K562 (cell line): ENCODE data around the gene MRPL48. TPM values are rescaled to one million over a fixed set of nuclear protein-coding genes. Genes with fewer than 3 reads are reported as not detected.
A peak's percentile ranks its signal among the peaks of the same experiment; 100 is the strongest.

ENCODE experiments used
- BACH1 ChIP-seq: fragments of 200-800 bp; sonication (Bioruptor generic); IDR thresholded peaks from 2 replicates; pipeline ENCODE4 v1.6.1; 2016; ENCODE audit warnings: missing genetic modification characterization, missing compliant biosample characterization
- CEBPG ChIP-seq, 3 experiments: fragments of 200-800 bp in 1 of 3; sonication (Bioruptor generic) in 1 of 3; sonication (generic) in 1 of 3; formaldehyde crosslinking in 1 of 3; IDR thresholded peaks in 2 of 3; conservative IDR thresholded peaks in 1 of 3; 2 replicates each; pipeline versions ENCODE4 v1.6.1 to v1.8.0; 2016 to 2022; ENCODE audit warnings: missing compliant biosample characterization in 2 of 3, missing genetic modification characterization in 2 of 3, mild to moderate bottlenecking in 1 of 3, missing genetic modification reagents in 1 of 3
- CREB1 ChIP-seq, 2 experiments: sonication (generic) in 1 of 2; formaldehyde crosslinking in 1 of 2; IDR thresholded peaks; 2 replicates each; pipeline versions ENCODE4 v1.6.1 to v1.8.0; 2012 to 2022; ENCODE audit warnings: inconsistent platforms in 1 of 2, mild to moderate bottlenecking in 1 of 2, missing genetic modification reagents in 1 of 2, moderate library complexity in 1 of 2
- CXXC5 ChIP-seq: fragments of 250-450 bp; sonication (Bioruptor Pico); IDR thresholded peaks from 2 replicates; pipeline ENCODE4 v1.8.0; 2022; ENCODE audit warnings: inconsistent platforms, mild to moderate bottlenecking, moderate library complexity
- DMBX1 ChIP-seq: fragments of 250-450 bp; sonication (Bioruptor Pico); IDR thresholded peaks from 2 replicates; pipeline ENCODE4 v1.8.0; 2022; ENCODE audit warnings: inconsistent platforms, mild to moderate bottlenecking, moderate library complexity, borderline replicate concordance
- FUS ChIP-seq: fragments of 200-400 bp; formaldehyde crosslinking; optimal IDR thresholded peaks from 2 replicates; pipeline ENCODE3; 2017; ENCODE audit warnings: low read depth, low read length
- LCOR ChIP-seq: sonication (generic); formaldehyde crosslinking; IDR thresholded peaks from 2 replicates; pipeline ENCODE4 v1.8.0; 2022; ENCODE audit warnings: mild to moderate bottlenecking, missing genetic modification reagents
- LEF1 ChIP-seq: fragments of 450-650 bp; IDR thresholded peaks from 2 replicates; pipeline ENCODE4 v1.6.1; 2016; ENCODE audit warnings: mild to moderate bottlenecking
- SIRT6 ChIP-seq: IDR thresholded peaks from one replicate; pipeline ENCODE4 v1.6.1; 2012; ENCODE audit warnings: low read depth, mild to moderate bottlenecking, control low read depth, inconsistent platforms, low read length, moderate library complexity
- SMAD3 ChIP-seq: fragments of 450-650 bp; formaldehyde crosslinking; conservative IDR thresholded peaks from 2 replicates; pipeline ENCODE4 v1.4.0; 2020; ENCODE audit warnings: mild to moderate bottlenecking
- polyA plus RNA-seq, 8 experiments: library from polyadenylated mRNA; depleted of rRNA in 4 of 8; stranded (reverse) in 5 of 8; unstranded in 3 of 8; fragments of >200 nt; fragmentation: Nextera tagmentation in 2 of 8; fragmentation: Illumina TruSeq in 1 of 8; extraction: Ambion mirVana in 2 of 8; extraction: Trizol in 1 of 8; gene quantifications; 2 replicates each; pipeline versions ENCODE4 v1.2.1 to v1.2.3, GENCODE V29; 2011 to 2014; ENCODE audit warnings: inconsistent platforms in 1 of 8, missing spikeins in 1 of 8
- total RNA-seq, 7 experiments: library from RNA; depleted of rRNA in 6 of 7; stranded (reverse); fragments of >200 nt in 6 of 7; fragmentation: Illumina TruSeq in 2 of 7; extraction: Trizol in 2 of 7; gene quantifications; 2 replicates each; pipeline versions ENCODE4 v1.2.1 to v1.2.3, GENCODE V29; 2011 to 2021; ENCODE audit warnings: low replicate concordance in 1 of 7
- TF ChIP-seq, protein P1 (sequence below), 2 experiments: fragments of 450-650 bp; IDR thresholded peaks; 2 replicates each; pipeline ENCODE4 v1.6.1; 2016
- TF ChIP-seq, protein P2 (sequence below): fragments of 450-650 bp; formaldehyde crosslinking; conservative IDR thresholded peaks from 2 replicates; pipeline ENCODE4 v1.4.0; 2022; ENCODE audit warnings: mild to moderate bottlenecking, missing genetic modification characterization
- TF ChIP-seq, protein P3 (sequence below): fragments of 450-650 bp; formaldehyde crosslinking; IDR thresholded peaks from 2 replicates; pipeline ENCODE4 v1.4.0; 2020; ENCODE audit warnings: mild to moderate bottlenecking, moderate library complexity
- TF ChIP-seq, protein P4 (sequence below): sonication (generic); formaldehyde crosslinking; IDR thresholded peaks from 2 replicates; pipeline ENCODE4 v1.8.0; 2023; ENCODE audit warnings: missing genetic modification reagents, mild to moderate bottlenecking, borderline replicate concordance

The MRPL48 gene
- total and polyA plus RNA-seq, 9 of the 15 experiments (the other 6 are each of a cell fraction or from before 2014, with no cell fraction given): 66.0 to 237 (median 104) TPM

DNA sequence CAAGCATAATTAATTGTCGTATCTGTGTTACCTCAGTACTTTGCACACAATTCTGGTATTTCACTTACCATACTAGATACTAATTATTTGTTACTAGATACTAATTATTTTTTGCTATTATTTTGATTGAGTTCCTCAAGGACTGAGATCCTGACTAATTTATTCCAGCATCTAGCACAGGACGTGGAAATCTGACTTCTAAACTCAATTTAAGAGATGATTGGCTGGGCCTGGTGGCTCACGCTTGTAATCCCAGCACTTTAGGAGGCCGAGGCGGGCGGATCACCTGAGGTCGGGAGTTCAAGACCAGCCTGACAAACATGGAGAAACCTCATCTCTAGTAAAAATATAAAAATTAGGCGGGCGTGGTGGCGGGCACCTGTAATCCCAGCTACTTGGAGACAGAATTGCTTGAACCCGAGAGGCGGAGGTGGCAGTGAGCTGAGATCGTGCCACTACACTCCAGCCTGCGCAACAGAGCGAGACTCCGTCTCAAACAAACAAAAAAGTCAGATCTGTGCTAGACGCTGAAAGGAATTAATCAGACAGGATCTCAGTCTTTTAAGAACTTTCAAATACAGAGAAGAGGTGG is 527 bp upstream of the MRPL48 start (continued):
- TF ChIP-seq CEBPG (CRISPR knock-in tag; IDR thresholded peaks at IDR 0.05): no peak
- 0 out of 4 replicates have a peak, but pooled peaks of 1 of the 2 experiments have one; percentile 1 for TF ChIP-seq CEBPG (tag; conservative IDR thresholded peaks at IDR 0.05 in 1 of 2, IDR thresholded peaks at IDR 0.05 in 1 of 2)
- no peak for TF ChIP-seq DMBX1 (CRISPR knock-in tag)
- peak; percentile 41; the same call in 1 of the 2 replicates for TF ChIP-seq LCOR (CRISPR knock-in tag)
- TF ChIP-seq BACH1 (tag): peak; percentile 33; the same call in 1 of the 2 replicates
- TF ChIP-seq, protein P1, sequence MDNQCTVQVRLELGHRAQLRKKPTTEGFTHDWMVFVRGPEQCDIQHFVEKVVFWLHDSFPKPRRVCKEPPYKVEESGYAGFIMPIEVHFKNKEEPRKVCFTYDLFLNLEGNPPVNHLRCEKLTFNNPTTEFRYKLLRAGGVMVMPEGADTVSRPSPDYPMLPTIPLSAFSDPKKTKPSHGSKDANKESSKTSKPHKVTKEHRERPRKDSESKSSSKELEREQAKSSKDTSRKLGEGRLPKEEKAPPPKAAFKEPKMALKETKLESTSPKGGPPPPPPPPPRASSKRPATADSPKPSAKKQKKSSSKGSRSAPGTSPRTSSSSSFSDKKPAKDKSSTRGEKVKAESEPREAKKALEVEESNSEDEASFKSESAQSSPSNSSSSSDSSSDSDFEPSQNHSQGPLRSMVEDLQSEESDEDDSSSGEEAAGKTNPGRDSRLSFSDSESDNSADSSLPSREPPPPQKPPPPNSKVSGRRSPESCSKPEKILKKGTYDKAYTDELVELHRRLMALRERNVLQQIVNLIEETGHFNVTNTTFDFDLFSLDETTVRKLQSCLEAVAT (IDR thresholded peaks at IDR 0.05): peak in 1 of 2 experiments; percentile 18; a peak in 2 of 4 replicates
- no peak for TF ChIP-seq CXXC5 (CRISPR knock-in tag)
- TF ChIP-seq, protein P2, sequence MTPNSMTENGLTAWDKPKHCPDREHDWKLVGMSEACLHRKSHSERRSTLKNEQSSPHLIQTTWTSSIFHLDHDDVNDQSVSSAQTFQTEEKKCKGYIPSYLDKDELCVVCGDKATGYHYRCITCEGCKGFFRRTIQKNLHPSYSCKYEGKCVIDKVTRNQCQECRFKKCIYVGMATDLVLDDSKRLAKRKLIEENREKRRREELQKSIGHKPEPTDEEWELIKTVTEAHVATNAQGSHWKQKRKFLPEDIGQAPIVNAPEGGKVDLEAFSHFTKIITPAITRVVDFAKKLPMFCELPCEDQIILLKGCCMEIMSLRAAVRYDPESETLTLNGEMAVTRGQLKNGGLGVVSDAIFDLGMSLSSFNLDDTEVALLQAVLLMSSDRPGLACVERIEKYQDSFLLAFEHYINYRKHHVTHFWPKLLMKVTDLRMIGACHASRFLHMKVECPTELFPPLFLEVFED (CRISPR knock-in tag): 0 out of 2 replicates have a peak, but pooled peaks have one; percentile 36
- TF ChIP-seq SIRT6: no peak
- TF ChIP-seq, protein P3, sequence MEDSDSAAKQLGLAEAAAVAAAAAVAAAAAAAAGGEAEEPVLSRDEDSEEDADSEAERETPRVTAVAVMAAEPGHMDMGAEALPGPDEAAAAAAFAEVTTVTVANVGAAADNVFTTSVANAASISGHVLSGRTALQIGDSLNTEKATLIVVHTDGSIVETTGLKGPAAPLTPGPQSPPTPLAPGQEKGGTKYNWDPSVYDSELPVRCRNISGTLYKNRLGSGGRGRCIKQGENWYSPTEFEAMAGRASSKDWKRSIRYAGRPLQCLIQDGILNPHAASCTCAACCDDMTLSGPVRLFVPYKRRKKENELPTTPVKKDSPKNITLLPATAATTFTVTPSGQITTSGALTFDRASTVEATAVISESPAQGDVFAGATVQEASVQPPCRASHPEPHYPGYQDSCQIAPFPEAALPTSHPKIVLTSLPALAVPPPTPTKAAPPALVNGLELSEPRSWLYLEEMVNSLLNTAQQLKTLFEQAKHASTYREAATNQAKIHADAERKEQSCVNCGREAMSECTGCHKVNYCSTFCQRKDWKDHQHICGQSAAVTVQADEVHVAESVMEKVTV (CRISPR knock-in tag): 0 out of 2 replicates have a peak, but pooled peaks have one; percentile 12
- TF ChIP-seq FUS: no peak
- no peak for TF ChIP-seq CREB1 (IDR thresholded peaks at IDR 0.05)
- TF ChIP-seq CREB1 (CRISPR knock-in tag; IDR thresholded peaks at IDR 0.05): 0 out of 2 replicates have a peak, but pooled peaks have one; percentile 4
- TF ChIP-seq LEF1: no peak
- TF ChIP-seq, protein P4, sequence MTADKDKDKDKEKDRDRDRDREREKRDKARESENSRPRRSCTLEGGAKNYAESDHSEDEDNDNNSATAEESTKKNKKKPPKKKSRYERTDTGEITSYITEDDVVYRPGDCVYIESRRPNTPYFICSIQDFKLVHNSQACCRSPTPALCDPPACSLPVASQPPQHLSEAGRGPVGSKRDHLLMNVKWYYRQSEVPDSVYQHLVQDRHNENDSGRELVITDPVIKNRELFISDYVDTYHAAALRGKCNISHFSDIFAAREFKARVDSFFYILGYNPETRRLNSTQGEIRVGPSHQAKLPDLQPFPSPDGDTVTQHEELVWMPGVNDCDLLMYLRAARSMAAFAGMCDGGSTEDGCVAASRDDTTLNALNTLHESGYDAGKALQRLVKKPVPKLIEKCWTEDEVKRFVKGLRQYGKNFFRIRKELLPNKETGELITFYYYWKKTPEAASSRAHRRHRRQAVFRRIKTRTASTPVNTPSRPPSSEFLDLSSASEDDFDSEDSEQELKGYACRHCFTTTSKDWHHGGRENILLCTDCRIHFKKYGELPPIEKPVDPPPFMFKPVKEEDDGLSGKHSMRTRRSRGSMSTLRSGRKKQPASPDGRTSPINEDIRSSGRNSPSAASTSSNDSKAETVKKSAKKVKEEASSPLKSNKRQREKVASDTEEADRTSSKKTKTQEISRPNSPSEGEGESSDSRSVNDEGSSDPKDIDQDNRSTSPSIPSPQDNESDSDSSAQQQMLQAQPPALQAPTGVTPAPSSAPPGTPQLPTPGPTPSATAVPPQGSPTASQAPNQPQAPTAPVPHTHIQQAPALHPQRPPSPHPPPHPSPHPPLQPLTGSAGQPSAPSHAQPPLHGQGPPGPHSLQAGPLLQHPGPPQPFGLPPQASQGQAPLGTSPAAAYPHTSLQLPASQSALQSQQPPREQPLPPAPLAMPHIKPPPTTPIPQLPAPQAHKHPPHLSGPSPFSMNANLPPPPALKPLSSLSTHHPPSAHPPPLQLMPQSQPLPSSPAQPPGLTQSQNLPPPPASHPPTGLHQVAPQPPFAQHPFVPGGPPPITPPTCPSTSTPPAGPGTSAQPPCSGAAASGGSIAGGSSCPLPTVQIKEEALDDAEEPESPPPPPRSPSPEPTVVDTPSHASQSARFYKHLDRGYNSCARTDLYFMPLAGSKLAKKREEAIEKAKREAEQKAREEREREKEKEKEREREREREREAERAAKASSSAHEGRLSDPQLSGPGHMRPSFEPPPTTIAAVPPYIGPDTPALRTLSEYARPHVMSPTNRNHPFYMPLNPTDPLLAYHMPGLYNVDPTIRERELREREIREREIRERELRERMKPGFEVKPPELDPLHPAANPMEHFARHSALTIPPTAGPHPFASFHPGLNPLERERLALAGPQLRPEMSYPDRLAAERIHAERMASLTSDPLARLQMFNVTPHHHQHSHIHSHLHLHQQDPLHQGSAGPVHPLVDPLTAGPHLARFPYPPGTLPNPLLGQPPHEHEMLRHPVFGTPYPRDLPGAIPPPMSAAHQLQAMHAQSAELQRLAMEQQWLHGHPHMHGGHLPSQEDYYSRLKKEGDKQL (CRISPR knock-in tag): peak; percentile 62; the same call in 1 of the 2 replicates
- no peak for TF ChIP-seq SMAD3 (CRISPR knock-in tag)
